Stimulated activated CD4-positive, alpha-beta T cell treated with anti-CD3 and anti-CD28 coated beads, Interleukin-2, amount 100 ng/mL, for 4 hours (primary cell): ENCODE measurements around the gene PIP4K2A.

ENCODE experiments used
- DNase-seq: peaks from one replicate; pipeline ENCODE4 v3.0.0-alpha.2; 2020; ENCODE audit warnings: low read depth

PIP4K2A gene

GRCh38 chr10:22599048-22599561, 115.3 kb downstream of the PIP4K2A start:
- DNase-seq = no peak

GRCh38 chr10:22598478-22598877, 115.9 kb downstream of the PIP4K2A start:
- no peak for DNase-seq

- DNase-seq = no peak
Observed at GRCh38 chr10:22597138-22597537, 117.2 kb downstream of the PIP4K2A start.

- DNase-seq = no peak
Observed at GRCh38 chr10:22593636-22594198, 120.7 kb downstream of the PIP4K2A start.

- DNase-seq = no peak
Observed at GRCh38 chr10:22593026-22593425, 121.4 kb downstream of the PIP4K2A start.

- DNase-seq = no peak
Observed at GRCh38 chr10:22589851-22590514, 124.4 kb downstream of the PIP4K2A start.

- DNase-seq = no peak
Observed at GRCh38 chr10:22588462-22588861, 125.9 kb downstream of the PIP4K2A start.

GRCh38 chr10:22583683-22584082, 130.7 kb downstream of the PIP4K2A start:
- DNase-seq = no peak

- DNase-seq = no peak
Observed at GRCh38 chr10:22581461-22581860, 132.9 kb downstream of the PIP4K2A start.

GRCh38 chr10:22580711-22581110, 133.7 kb downstream of the PIP4K2A start:
- no peak for DNase-seq

GRCh38 chr10:22579826-22580225, 134.6 kb downstream of the PIP4K2A start:
- DNase-seq = no peak

GRCh38 chr10:22573820-22574569, 140.4 kb downstream of the PIP4K2A start:
- DNase-seq = no peak

GRCh38 chr10:22570733-22571430, 143.5 kb downstream of the PIP4K2A start:
- DNase-seq = peak; percentile 5

- no peak for DNase-seq
Observed at GRCh38 chr10:22570234-22570633, 144.1 kb downstream of the PIP4K2A start.

GRCh38 chr10:22568928-22569327, 145.4 kb downstream of the PIP4K2A start:
- DNase-seq = no peak

GRCh38 chr10:22564060-22564459, 150.3 kb downstream of the PIP4K2A start:
- no peak for DNase-seq

- DNase-seq = no peak
Observed at GRCh38 chr10:22561909-22562308, 152.5 kb downstream of the PIP4K2A start.

GRCh38 chr10:22560913-22561239, 153.5 kb downstream of the PIP4K2A start:
- DNase-seq = no peak

GRCh38 chr10:22560096-22560912, 154.1 kb downstream of the PIP4K2A start:
- no peak for DNase-seq

GRCh38 chr10:22557321-22557720, 157.1 kb downstream of the PIP4K2A start:
- no peak for DNase-seq

- DNase-seq = no peak
Observed at GRCh38 chr10:22556774-22557173, 157.6 kb downstream of the PIP4K2A start.
